Measurements from ENCODE around the gene YIF1A.

Gene YIF1A

GRCh38 chr11:66238786-66239413, 50.0 kb downstream of the YIF1A start:
- no peaks in the 10 kb centered on the region for H3K9me3 ChIP-seq (ENCODE audit: control insufficient read depth in 5 of 5, low read length in 5 of 5)
- no peak overlapping the region for H3K27ac ChIP-seq (ENCODE audit: low read depth, low read length)

GRCh38 chr11:66237867-66238266, 51.1 kb downstream of the YIF1A start:
- Histone ChIP-seq H3K9ac (ENCODE audit: low read length in 5 of 5) (no peak overlapping the region), H3K4me1 (ENCODE audit: control insufficient read depth in 5 of 5, insufficient read depth in 5 of 5, low read length in 5 of 5) (peaks cover 0 to 24% (median 18%) of the 10 kb centered on the region in 5 donors), H3K4me3 (ENCODE audit: low read depth in 1 of 5, low read length in 5 of 5) (no peak overlapping the region), H3K27ac (ENCODE audit: low read depth, low read length) (no peak overlapping the region), H3K27me3 (ENCODE audit: control insufficient read depth in 5 of 5, insufficient read depth in 4 of 5, low read length in 5 of 5) (no peaks in the 10 kb centered on the region), H3K36me3 (ENCODE audit: control insufficient read depth in 5 of 5, insufficient read depth in 5 of 5, low read length in 5 of 5) (peaks cover 0 to 96% (median 86%) of the 10 kb centered on the region in 5 donors), H3K9me3 (ENCODE audit: control insufficient read depth in 5 of 5, low read length in 5 of 5) (no peaks in the 10 kb centered on the region)

More at GRCh38 chr11:66238786-66239413, 50.0 kb downstream of the YIF1A start:
- Histone ChIP-seq H3K4me3 (ENCODE audit: low read depth in 1 of 5, low read length in 5 of 5) (no peak overlapping the region), H3K27me3 (ENCODE audit: control insufficient read depth in 5 of 5, insufficient read depth in 4 of 5, low read length in 5 of 5) (no peaks in the 10 kb centered on the region), H3K9ac (ENCODE audit: low read length in 5 of 5) (no peak overlapping the region), H3K4me1 (ENCODE audit: control insufficient read depth in 5 of 5, insufficient read depth in 5 of 5, low read length in 5 of 5) (peaks cover 0 to 13% (median 8%) of the 10 kb centered on the region in 5 donors), H3K36me3 (ENCODE audit: control insufficient read depth in 5 of 5, insufficient read depth in 5 of 5, low read length in 5 of 5) (peaks cover 0 to 95% (median 83%) of the 10 kb centered on the region in 5 donors)

- Histone ChIP-seq H3K4me1 (ENCODE audit: control insufficient read depth in 5 of 5, insufficient read depth in 5 of 5, low read length in 5 of 5) (peaks cover 0 to 16% (median 11%) of the 10 kb centered on the region in 5 donors), H3K4me3 (ENCODE audit: low read depth in 1 of 5, low read length in 5 of 5) (no peak overlapping the region), H3K27ac (ENCODE audit: low read depth, low read length) (no peak overlapping the region), H3K27me3 (ENCODE audit: control insufficient read depth in 5 of 5, insufficient read depth in 4 of 5, low read length in 5 of 5) (no peaks in the 10 kb centered on the region), H3K9me3 (ENCODE audit: control insufficient read depth in 5 of 5, low read length in 5 of 5) (no peaks in the 10 kb centered on the region), H3K9ac (ENCODE audit: low read length in 5 of 5) (no peak overlapping the region), H3K36me3 (ENCODE audit: control insufficient read depth in 5 of 5, insufficient read depth in 5 of 5, low read length in 5 of 5) (peaks cover 0 to 96% (median 87%) of the 10 kb centered on the region in 5 donors)
Observed at GRCh38 chr11:66235141-66235540, 53.8 kb downstream of the YIF1A start.

All from subcutaneous abdominal adipose tissue (tissue), 5 donors.